ENCODE results near the gene THAP6.
A peak's percentile ranks its signal among the peaks of the same experiment; 100 is the strongest.

- TF ChIP-seq, protein P1, sequence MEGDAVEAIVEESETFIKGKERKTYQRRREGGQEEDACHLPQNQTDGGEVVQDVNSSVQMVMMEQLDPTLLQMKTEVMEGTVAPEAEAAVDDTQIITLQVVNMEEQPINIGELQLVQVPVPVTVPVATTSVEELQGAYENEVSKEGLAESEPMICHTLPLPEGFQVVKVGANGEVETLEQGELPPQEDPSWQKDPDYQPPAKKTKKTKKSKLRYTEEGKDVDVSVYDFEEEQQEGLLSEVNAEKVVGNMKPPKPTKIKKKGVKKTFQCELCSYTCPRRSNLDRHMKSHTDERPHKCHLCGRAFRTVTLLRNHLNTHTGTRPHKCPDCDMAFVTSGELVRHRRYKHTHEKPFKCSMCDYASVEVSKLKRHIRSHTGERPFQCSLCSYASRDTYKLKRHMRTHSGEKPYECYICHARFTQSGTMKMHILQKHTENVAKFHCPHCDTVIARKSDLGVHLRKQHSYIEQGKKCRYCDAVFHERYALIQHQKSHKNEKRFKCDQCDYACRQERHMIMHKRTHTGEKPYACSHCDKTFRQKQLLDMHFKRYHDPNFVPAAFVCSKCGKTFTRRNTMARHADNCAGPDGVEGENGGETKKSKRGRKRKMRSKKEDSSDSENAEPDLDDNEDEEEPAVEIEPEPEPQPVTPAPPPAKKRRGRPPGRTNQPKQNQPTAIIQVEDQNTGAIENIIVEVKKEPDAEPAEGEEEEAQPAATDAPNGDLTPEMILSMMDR (IDR thresholded peaks at IDR 0.05), result peak; percentile 22
- no peak for TF ChIP-seq EZH2 (IDR thresholded peaks at IDR 0.05; ENCODE audit: borderline replicate concordance, insufficient read depth, low read depth, low read length, poor library complexity, severe bottlenecking)
These were observed 24.1 kb upstream of the THAP6 start for GRCh38 chr4:75490155-75490554.
